Measurements from ENCODE around the gene RHOT2. TPM values are rescaled to one million over a fixed set of nuclear protein-coding genes. Genes with fewer than 3 reads are reported as not detected.

Gene RHOT2
- total RNA-seq, 1 donor from 2014 or later, result 93.2 TPM

DNA sequence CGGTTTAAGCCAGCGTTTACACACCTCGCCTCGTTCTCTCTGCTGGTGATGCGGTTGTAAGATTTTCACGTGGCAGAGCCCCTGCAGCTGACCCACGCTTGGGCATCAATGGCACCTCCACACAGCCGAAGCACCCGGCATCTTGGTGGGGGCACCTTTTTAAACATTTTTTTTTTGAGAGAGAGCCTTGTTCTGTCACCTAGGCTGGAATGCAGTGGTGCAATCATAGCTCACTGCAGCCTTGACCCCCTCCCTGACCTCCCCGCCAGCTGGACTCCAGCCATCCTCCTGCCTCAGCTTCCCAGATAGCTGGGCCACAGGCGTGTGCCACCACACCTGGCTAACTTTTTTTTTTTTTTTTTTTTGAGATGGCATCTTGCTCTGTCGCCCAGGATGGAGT is 13.9 kb upstream of the RHOT2 start:
- Histone ChIP-seq H4K20me1 (ENCODE audit: insufficient read depth, low read length) (no peaks in the 10 kb centered on the region), H2AFZ (ENCODE audit: low read depth, low read length) (no peak overlapping the region), H3K79me2 (ENCODE audit: insufficient read depth, low read length) (peaks cover 8% of the 10 kb centered on the region), H3K4me3 (ENCODE audit: insufficient read depth, low read depth, low read length) (no peak overlapping the region), H3K27ac (ENCODE audit: low read depth, low read length) (no peak overlapping the region), H3K4me2 (ENCODE audit: low read length) (no peak overlapping the region), H3K9ac (ENCODE audit: low read length) (no peak overlapping the region), H3K9me3 (ENCODE audit: insufficient read depth, low read depth, low read length) (no peaks in the 10 kb centered on the region), H3K27me3 (ENCODE audit: insufficient read depth, low read length) (no peaks in the 10 kb centered on the region), H3K4me1 (ENCODE audit: insufficient read depth, low read length) (peaks cover 4% of the 10 kb centered on the region), H3K36me3 (ENCODE audit: insufficient read depth, low read length) (no peaks in the 10 kb centered on the region)
- FAIRE-seq (no peak), DNase-seq (ENCODE audit: low read depth) (no peak)
- TF ChIP-seq EZH2 (IDR thresholded peaks at IDR 0.05; ENCODE audit: insufficient read depth, low read length), result no peak
- TF ChIP-seq, protein P1, sequence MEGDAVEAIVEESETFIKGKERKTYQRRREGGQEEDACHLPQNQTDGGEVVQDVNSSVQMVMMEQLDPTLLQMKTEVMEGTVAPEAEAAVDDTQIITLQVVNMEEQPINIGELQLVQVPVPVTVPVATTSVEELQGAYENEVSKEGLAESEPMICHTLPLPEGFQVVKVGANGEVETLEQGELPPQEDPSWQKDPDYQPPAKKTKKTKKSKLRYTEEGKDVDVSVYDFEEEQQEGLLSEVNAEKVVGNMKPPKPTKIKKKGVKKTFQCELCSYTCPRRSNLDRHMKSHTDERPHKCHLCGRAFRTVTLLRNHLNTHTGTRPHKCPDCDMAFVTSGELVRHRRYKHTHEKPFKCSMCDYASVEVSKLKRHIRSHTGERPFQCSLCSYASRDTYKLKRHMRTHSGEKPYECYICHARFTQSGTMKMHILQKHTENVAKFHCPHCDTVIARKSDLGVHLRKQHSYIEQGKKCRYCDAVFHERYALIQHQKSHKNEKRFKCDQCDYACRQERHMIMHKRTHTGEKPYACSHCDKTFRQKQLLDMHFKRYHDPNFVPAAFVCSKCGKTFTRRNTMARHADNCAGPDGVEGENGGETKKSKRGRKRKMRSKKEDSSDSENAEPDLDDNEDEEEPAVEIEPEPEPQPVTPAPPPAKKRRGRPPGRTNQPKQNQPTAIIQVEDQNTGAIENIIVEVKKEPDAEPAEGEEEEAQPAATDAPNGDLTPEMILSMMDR (IDR thresholded peaks at IDR 0.05; ENCODE audit: insufficient read depth, low read depth, low read length), result no peak
- Mint-ChIP-seq H3K9me3 (ENCODE audit: unreplicated experiment) (no peaks in the 10 kb centered on the region), H3K27me3 (ENCODE audit: low read depth, unreplicated experiment) (no peaks in the 10 kb centered on the region), H3K36me3 (ENCODE audit: low read depth, unreplicated experiment) (peaks cover 3% of the 10 kb centered on the region), H3K4me3 (ENCODE audit: unreplicated experiment) (no peak overlapping the region), H3K27ac (ENCODE audit: unreplicated experiment) (no peak overlapping the region), H3K4me1 (ENCODE audit: low read depth, unreplicated experiment) (no peaks in the 10 kb centered on the region)

DNA sequence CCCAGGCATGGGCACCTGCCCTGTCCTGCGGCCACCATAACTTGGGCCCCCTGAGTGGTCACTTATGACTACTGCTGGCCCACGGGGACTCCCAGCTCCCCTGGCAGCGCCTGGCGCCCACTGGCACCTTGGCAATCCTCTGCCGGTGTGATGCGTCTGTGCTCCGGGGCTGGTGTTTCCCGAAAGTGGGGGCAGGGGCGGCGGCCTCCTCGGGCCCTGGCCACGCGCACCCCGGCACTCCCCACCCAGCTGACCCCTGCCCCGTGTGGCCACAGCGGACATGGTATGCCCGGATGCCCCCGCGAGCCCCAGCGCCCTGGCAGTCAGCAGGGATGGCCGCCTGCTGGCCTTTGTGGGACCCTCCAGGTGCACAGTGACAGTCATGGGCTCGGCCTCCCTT is 10.4 kb upstream of the RHOT2 start:
- Histone ChIP-seq H3K9ac (ENCODE audit: low read length) (no peak overlapping the region), H3K79me2 (ENCODE audit: insufficient read depth, low read length) (no peaks in the 10 kb centered on the region), H3K4me3 (ENCODE audit: insufficient read depth, low read depth, low read length) (no peak overlapping the region), H3K27me3 (ENCODE audit: insufficient read depth, low read length) (no peaks in the 10 kb centered on the region), H4K20me1 (ENCODE audit: insufficient read depth, low read length) (no peaks in the 10 kb centered on the region), H3K9me3 (ENCODE audit: insufficient read depth, low read depth, low read length) (no peaks in the 10 kb centered on the region), H3K27ac (ENCODE audit: low read depth, low read length) (no peak overlapping the region), H2AFZ (ENCODE audit: low read depth, low read length) (no peak overlapping the region), H3K4me2 (ENCODE audit: low read length) (no peak overlapping the region), H3K36me3 (ENCODE audit: insufficient read depth, low read length) (no peaks in the 10 kb centered on the region), H3K4me1 (ENCODE audit: insufficient read depth, low read length) (no peaks in the 10 kb centered on the region)
- Mint-ChIP-seq H3K4me1 (ENCODE audit: low read depth, unreplicated experiment) (no peaks in the 10 kb centered on the region), H3K27ac (ENCODE audit: unreplicated experiment) (no peak overlapping the region), H3K9me3 (ENCODE audit: unreplicated experiment) (no peaks in the 10 kb centered on the region), H3K36me3 (ENCODE audit: low read depth, unreplicated experiment) (peaks cover 3% of the 10 kb centered on the region), H3K27me3 (ENCODE audit: low read depth, unreplicated experiment) (no peaks in the 10 kb centered on the region), H3K4me3 (ENCODE audit: unreplicated experiment) (no peak overlapping the region)
- TF ChIP-seq, protein P1 (IDR thresholded peaks at IDR 0.05; ENCODE audit: insufficient read depth, low read depth, low read length), result no peak
- TF ChIP-seq EZH2 (IDR thresholded peaks at IDR 0.05; ENCODE audit: insufficient read depth, low read length), result no peak
- DNase-seq (ENCODE audit: low read depth) (no peak), FAIRE-seq (no peak)

DNA sequence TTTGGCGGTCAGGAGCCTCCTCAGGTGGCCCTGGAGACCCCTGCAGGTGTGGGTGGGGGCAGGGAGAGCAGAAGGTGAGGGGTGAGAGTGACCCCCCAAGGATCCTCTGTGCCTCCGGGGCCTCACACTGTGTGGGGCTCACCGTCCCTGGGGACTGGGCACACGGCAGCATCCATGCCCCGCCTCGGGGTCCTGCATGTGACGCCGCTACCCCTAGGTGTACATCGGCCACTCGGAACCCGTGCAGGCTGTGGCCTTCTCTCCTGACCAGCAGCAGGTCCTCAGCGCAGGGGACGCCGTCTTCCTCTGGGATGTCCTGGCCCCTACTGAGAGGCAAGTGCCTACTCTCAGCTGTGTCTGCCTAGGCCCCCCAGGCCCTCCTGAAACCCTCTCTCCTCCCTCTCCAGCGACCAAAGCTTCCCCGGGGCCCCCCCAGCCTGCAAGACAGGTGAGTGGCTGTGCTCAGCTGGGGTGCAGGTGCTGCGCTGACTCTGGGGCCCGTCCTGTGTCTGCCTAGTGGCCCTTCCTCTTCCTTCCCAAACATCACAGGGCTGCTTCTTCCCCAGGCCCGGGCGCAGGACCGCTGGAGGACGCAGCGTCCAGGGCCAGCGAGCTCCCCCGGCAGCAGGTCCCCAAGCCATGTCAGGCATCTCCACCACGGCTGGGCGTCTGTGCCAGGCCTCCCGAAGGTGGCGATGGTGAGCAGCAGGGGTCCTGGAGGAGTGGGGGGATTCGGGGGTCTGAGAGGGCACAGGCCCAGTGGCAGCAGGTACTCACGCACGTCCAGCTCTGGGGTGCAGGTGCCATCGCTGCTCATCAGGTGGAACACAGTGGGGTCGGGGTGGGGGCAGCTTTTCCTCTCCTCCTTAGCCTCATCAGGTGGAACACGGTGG is 9.0 kb upstream of the RHOT2 start:
- FAIRE-seq, result no peak

More for the DNA sequence above, 9.0 kb upstream of the RHOT2 start:
- Mint-ChIP-seq H3K27ac (ENCODE audit: unreplicated experiment) (no peak overlapping the region), H3K9me3 (ENCODE audit: unreplicated experiment) (no peaks in the 10 kb centered on the region), H3K4me3 (ENCODE audit: unreplicated experiment) (no peak overlapping the region), H3K27me3 (ENCODE audit: low read depth, unreplicated experiment) (no peaks in the 10 kb centered on the region), H3K36me3 (ENCODE audit: low read depth, unreplicated experiment) (peaks cover under 1% of the 10 kb centered on the region), H3K4me1 (ENCODE audit: low read depth, unreplicated experiment) (no peaks in the 10 kb centered on the region)
- H3K9ac ChIP-seq (ENCODE audit: low read length), result no peak overlapping the region
- no peak overlapping the region for H3K4me2 ChIP-seq (ENCODE audit: low read length)
- H3K27ac ChIP-seq (ENCODE audit: low read depth, low read length), result no peak overlapping the region
- no peaks in the 10 kb centered on the region for H3K9me3 ChIP-seq (ENCODE audit: insufficient read depth, low read depth, low read length)
- no peaks in the 10 kb centered on the region for H3K4me1 ChIP-seq (ENCODE audit: insufficient read depth, low read length)
- H2AFZ ChIP-seq (ENCODE audit: low read depth, low read length), result no peak overlapping the region
- TF ChIP-seq EZH2 (IDR thresholded peaks at IDR 0.05; ENCODE audit: insufficient read depth, low read length), result no peak
- TF ChIP-seq, protein P1 (IDR thresholded peaks at IDR 0.05; ENCODE audit: insufficient read depth, low read depth, low read length), result no peak
- no peaks in the 10 kb centered on the region for H3K36me3 ChIP-seq (ENCODE audit: insufficient read depth, low read length)
- DNase-seq (ENCODE audit: low read depth), result no peak
- H3K27me3 ChIP-seq (ENCODE audit: insufficient read depth, low read length), result no peaks in the 10 kb centered on the region
- no peaks in the 10 kb centered on the region for H4K20me1 ChIP-seq (ENCODE audit: insufficient read depth, low read length)
- no peaks in the 10 kb centered on the region for H3K79me2 ChIP-seq (ENCODE audit: insufficient read depth, low read length)
- no peak overlapping the region for H3K4me3 ChIP-seq (ENCODE audit: insufficient read depth, low read depth, low read length)
